GM18873 (cell line): ENCODE data around the gene SPATA31C1.
"Not testable (repeated sequence)": the region's sequence is repeated elsewhere in the genome, so short reads cannot be mapped to it uniquely, and the experiment has no call there.

Source experiments
- ATAC-seq: cut with Tn5 transposase; IDR thresholded peaks from one replicate; pipeline ENCODE4 v1.9.1; 2021; ENCODE audit warnings: mild to moderate bottlenecking, moderate library complexity, moderate number of reproducible peaks; ENCODE audit not compliant: unreplicated experiment, low FRiP score

The SPATA31C1 gene

DNA sequence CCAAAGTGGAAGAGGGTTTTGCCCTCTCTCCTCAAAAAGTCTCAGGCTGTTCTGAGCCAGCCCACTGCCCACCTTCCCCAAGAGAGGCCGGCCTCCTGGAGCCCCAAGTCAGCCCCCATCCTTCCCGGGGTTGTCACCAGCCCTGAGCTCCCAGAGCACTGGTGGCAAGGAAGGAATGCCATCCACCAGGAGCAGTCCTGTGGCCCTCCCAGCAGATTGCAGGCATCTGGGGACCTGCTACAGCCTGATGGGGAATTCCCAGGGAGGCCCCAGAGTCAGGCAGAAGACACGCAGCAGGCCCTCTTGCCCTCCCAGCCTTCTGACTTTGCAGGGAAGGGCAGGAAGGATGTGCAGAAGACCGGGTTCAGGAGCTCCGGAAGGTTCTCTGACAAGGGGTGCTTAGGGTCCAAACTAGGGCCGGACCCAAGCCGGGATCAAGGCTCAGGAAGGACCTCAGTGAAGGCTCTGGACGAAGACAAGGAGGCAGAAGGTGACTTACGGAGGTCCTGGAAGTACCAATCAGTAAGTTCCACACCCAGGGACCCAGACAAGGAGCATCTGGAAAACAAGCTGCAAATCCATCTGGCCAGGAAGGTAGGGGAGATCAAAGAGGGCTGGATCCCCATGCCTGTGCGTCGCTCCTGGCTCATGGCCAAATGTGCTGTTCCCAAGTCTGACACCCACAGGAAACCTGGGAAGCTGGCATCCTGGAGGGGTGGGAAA, 31.4 kb upstream of the SPATA31C1 start:
- no peak for ATAC-seq

- no peak for ATAC-seq
Measured at GRCh38 chr9:87886933-87887505, 30.7 kb upstream of the SPATA31C1 start.

GRCh38 chr9:87887661-87888480, 29.9 kb upstream of the SPATA31C1 start:
- ATAC-seq = no peak

- ATAC-seq = no peak
Measured at GRCh38 chr9:87888501-87888900, 29.3 kb upstream of the SPATA31C1 start.

- no peak for ATAC-seq
Measured at GRCh38 chr9:87889065-87889881, 28.5 kb upstream of the SPATA31C1 start.

DNA sequence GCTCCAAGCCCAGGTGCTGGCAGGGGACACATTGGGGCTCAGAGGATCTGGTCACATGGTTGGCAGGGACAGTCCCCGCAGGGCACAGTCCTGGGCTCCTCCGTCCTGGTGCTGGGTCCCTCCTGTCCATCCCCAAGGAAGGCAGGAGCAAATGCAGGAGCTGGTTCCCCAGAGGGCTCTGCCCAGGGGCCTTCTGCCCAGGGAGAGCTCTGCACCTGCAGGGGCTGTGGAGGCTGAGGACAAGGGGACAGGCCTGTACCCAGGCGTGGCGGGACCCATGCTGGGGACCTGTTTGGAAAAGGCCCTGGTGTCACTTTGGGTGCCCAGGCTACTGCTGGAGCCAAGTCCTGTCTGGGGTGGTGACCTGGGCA, 27.9 kb upstream of the SPATA31C1 start:
- ATAC-seq = no peak

GRCh38 chr9:87890837-87891236, 26.9 kb upstream of the SPATA31C1 start:
- no peak for ATAC-seq

DNA sequence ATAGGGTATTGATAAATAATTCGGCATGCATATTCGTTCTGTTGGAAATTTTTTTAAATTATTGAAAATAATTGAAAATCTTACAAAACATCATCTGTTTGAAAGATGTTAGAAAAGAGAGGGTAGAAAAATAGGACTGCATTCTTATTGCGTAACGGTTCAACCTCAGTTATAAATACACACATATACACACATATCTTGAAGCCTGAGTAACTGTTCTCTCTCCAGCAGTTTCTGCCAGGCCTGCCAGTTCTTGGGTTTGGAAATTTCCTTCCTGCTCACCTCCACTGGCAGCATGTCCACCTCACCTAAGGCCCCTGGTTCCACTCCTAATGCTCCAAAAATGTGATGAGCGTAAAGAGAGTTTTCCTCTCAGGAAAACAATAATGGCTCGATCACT, 26.0 kb upstream of the SPATA31C1 start:
- ATAC-seq = no peak

DNA sequence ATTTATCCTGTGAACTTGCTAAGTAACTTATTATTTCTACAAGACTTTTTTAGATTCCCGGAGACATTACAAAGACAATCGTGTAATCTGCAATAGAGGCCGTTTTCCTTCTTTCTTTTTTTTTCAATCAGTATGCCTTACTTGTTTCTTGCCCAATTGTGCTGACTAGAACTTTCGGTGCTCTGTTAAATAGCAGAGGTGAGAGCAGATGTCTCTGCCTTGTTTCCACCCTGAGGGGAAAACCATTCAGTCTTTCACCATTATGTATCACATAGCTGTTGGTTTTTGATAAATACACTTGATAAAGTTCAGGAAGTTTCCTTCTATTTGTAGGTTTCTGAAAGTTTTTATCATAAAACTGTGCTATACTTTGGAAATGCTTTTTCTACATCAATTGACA, 24.8 kb upstream of the SPATA31C1 start:
- ATAC-seq = no peak

GRCh38 chr9:87894998-87895625, 22.6 kb upstream of the SPATA31C1 start:
- ATAC-seq = no peak

- ATAC-seq = no peak
Measured at GRCh38 chr9:87896891-87897290, 20.9 kb upstream of the SPATA31C1 start.

GRCh38 chr9:87898151-87898550, 19.6 kb upstream of the SPATA31C1 start:
- no peak for ATAC-seq

- not testable (repeated sequence) for ATAC-seq
Measured at GRCh38 chr9:87902371-87902770, 15.4 kb upstream of the SPATA31C1 start.

GRCh38 chr9:87909310-87910041, 8.3 kb upstream of the SPATA31C1 start:
- ATAC-seq = no peak

GRCh38 chr9:87910821-87911220, 6.9 kb upstream of the SPATA31C1 start:
- no peak for ATAC-seq

GRCh38 chr9:87919013-87919412, 1.3 kb downstream of the SPATA31C1 start:
- ATAC-seq = not testable (repeated sequence)

GRCh38 chr9:87921561-87921960, 3.8 kb downstream of the SPATA31C1 start:
- not testable (repeated sequence) for ATAC-seq

DNA sequence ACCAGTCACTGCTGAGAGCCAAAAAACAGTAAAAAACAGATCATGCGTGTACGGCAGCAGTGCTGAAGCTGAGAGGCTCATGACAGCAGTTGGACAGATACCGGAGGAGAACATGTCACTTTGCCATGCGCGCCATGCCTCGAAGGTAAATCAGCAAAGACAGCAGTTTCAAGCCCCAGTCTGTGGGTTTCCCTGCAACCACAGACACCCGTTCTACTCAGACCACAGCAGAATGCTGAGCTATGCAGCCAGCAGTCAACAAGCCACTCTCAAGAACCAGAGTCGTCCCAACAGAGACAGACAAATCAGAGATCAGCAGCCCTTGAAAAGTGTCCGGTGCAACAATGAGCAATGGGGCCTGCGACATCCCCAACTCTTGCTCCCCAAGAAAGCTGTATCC, 5.2 kb downstream of the SPATA31C1 start:
- not testable (repeated sequence) for ATAC-seq

DNA sequence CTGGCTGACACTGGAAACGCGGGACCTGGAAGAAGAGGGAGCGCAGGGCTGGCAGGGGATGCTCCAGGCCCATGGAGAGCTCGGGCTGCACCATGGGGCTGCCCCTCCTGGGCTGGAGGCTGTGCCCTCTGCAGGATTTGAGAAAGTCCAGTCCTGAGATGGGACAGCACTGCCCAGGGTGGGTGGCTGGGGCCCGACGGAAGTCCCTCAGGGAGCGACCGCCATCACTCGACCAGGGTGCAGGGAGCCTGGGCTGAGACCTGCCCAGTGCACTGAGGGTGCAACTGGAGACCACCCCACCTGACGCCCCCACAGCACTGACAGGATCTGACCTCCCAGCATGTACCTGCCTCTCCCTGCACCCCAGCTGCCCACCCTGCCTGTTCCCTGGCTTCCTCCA, 7.1 kb downstream of the SPATA31C1 start:
- ATAC-seq = not testable (repeated sequence)

- not testable (repeated sequence) for ATAC-seq
Measured at GRCh38 chr9:87929152-87929551, 11.4 kb downstream of the SPATA31C1 start.
